Loucy (cell line): Measurements from ENCODE around the gene OR13C4.

Experiments
- H2AFZ ChIP-seq: fragments of 200-600 bp; sonication (generic); 2 replicates; pipeline ENCODE4 v1.6.0; 2016; ENCODE audit warnings: antibody characterized with exemption, mild to moderate bottlenecking, low read length, moderate library complexity
- H3F3A ChIP-seq: fragments of 200-600 bp; 2 replicates; pipeline ENCODE4 v1.6.0; 2016; ENCODE audit warnings: antibody characterized with exemption, low read depth, mild to moderate bottlenecking
- H3K27me3 ChIP-seq: fragments of 200-600 bp; sonication (generic); 2 replicates; pipeline ENCODE4 v1.6.1; 2014; ENCODE audit warnings: low read length, mild to moderate bottlenecking; ENCODE audit not compliant: insufficient read depth, poor library complexity, severe bottlenecking
- H3K36me3 ChIP-seq: fragments of 200-600 bp; sonication (generic); 2 replicates; pipeline ENCODE4 v1.6.1; 2016; ENCODE audit warnings: low read length; ENCODE audit not compliant: insufficient read depth
- H3K4me1 ChIP-seq: fragments of 200-600 bp; sonication (generic); 2 replicates; pipeline ENCODE4 v1.5.1; 2014; ENCODE audit warnings: low read length, mild to moderate bottlenecking; ENCODE audit not compliant: insufficient read depth, poor library complexity, severe bottlenecking
- H3K4me2 ChIP-seq: fragments of 200-600 bp; sonication (generic); 2 replicates; pipeline ENCODE4 v1.6.0; 2014; ENCODE audit warnings: antibody characterized with exemption, low read length, low read depth, mild to moderate bottlenecking; ENCODE audit not compliant: poor library complexity, severe bottlenecking
- H3K4me3 ChIP-seq: fragments of 200-600 bp; sonication (generic); 2 replicates; pipeline ENCODE4 v1.5.1; 2014; ENCODE audit warnings: low read length, mild to moderate bottlenecking, mixed read lengths; ENCODE audit not compliant: poor library complexity, severe bottlenecking
- H3K79me2 ChIP-seq: fragments of 200-600 bp; sonication (generic); 2 replicates; pipeline ENCODE4 v1.6.1; 2014; ENCODE audit warnings: low read length; ENCODE audit not compliant: insufficient read depth
- H3K9ac ChIP-seq: fragments of 200-600 bp; sonication (generic); 2 replicates; pipeline ENCODE4 v1.6.0; 2014; ENCODE audit warnings: mild to moderate bottlenecking, low read depth, low read length, moderate library complexity; ENCODE audit not compliant: poor library complexity, severe bottlenecking
- H3K9me2 ChIP-seq: fragments of 200-600 bp; sonication (generic); replicated peaks from 2 replicates; pipeline ENCODE4 v1.6.1; 2016; ENCODE audit warnings: low read depth, low read length, mixed read lengths
- H3K9me3 ChIP-seq: fragments of 200-600 bp; sonication (generic); 2 replicates; pipeline ENCODE4 v1.6.1; 2014; ENCODE audit warnings: mild to moderate bottlenecking, antibody characterized with exemption, low read length, low read depth; ENCODE audit not compliant: insufficient read depth
- H4K20me1 ChIP-seq: fragments of 200-600 bp; sonication (generic); 2 replicates; pipeline ENCODE4 v1.6.0; 2014; ENCODE audit warnings: antibody characterized with exemption, low read length, mild to moderate bottlenecking; ENCODE audit not compliant: insufficient read depth, poor library complexity, severe bottlenecking
- EZH2phosphoT487 ChIP-seq: fragments of 200-600 bp; IDR thresholded peaks from 2 replicates; pipeline ENCODE4 v1.6.1; 2018; ENCODE audit warnings: antibody characterized with exemption, mild to moderate bottlenecking, moderate library complexity, borderline replicate concordance
- TF ChIP-seq, protein P1 (sequence below): fragments of 200-600 bp; sonication (generic); conservative IDR thresholded peaks from 2 replicates; pipeline ENCODE4 v1.5.1; 2014; ENCODE audit warnings: mild to moderate bottlenecking, antibody characterized with exemption, low read length

The OR13C4 gene

DNA sequence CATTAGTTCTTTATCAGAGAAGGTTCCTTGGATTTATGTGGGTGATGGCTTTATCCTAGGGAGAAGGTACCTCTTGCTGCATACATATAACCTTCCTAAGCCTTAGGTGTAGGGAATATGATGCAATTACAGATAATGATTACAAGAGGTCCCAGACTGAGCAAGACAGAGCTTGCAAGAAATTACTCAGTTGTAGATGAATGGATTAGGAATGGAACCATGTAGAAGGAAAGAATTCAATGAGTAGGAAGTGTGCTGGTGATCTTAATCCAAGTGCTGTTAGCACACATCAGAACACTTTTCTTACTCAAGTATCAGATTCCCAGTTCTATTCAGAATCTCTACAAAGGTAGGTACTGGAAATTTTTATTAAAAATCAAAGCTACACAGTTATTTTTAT lies 20.4 kb downstream of the OR13C4 start:
- no peaks in the 10 kb centered on the region for H3F3A ChIP-seq
- no peak overlapping the region for H3K4me3 ChIP-seq
- no peak for TF ChIP-seq EZH2phosphoT487
- TF ChIP-seq, protein P1, sequence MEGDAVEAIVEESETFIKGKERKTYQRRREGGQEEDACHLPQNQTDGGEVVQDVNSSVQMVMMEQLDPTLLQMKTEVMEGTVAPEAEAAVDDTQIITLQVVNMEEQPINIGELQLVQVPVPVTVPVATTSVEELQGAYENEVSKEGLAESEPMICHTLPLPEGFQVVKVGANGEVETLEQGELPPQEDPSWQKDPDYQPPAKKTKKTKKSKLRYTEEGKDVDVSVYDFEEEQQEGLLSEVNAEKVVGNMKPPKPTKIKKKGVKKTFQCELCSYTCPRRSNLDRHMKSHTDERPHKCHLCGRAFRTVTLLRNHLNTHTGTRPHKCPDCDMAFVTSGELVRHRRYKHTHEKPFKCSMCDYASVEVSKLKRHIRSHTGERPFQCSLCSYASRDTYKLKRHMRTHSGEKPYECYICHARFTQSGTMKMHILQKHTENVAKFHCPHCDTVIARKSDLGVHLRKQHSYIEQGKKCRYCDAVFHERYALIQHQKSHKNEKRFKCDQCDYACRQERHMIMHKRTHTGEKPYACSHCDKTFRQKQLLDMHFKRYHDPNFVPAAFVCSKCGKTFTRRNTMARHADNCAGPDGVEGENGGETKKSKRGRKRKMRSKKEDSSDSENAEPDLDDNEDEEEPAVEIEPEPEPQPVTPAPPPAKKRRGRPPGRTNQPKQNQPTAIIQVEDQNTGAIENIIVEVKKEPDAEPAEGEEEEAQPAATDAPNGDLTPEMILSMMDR: no peak
- no peaks in the 10 kb centered on the region for H3K9me2 ChIP-seq
- no peaks in the 10 kb centered on the region for H3K36me3 ChIP-seq
- H3K9me3 ChIP-seq: no peaks in the 10 kb centered on the region
- H3K9ac ChIP-seq: no peak overlapping the region
- H2AFZ ChIP-seq: no peak overlapping the region
- H3K4me1 ChIP-seq: no peaks in the 10 kb centered on the region
- no peaks in the 10 kb centered on the region for H3K27me3 ChIP-seq
- no peaks in the 10 kb centered on the region for H4K20me1 ChIP-seq
- no peaks in the 10 kb centered on the region for H3K79me2 ChIP-seq
- H3K4me2 ChIP-seq: no peak overlapping the region

DNA sequence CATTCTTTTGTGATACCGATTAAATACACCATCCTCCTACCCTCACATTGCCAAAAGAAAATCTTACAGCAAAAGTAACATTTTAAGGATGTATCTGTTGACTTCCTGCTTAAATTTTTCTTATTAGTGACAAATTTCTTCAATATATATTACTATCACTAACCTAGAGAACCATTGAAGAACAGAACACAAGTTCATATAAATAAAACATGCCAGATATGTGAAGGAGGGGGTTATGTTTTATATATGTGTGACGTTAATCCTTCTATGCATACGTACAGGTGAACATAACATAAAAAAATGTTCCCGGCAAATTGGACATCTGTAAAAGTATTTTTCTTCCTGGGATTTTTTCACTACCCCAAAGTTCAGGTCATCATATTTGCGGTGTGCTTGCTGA lies 23.0 kb downstream of the OR13C4 start, which contains the start of gene OR13F1:
Gene OR13F1, plus strand, starts transcription at position 301 of the 400 bp plus-strand sequence. Its CDS starts 0 bp downstream, at position 301.
- Histone ChIP-seq H3K36me3 (no peaks in the 10 kb centered on the region), H3F3A (no peaks in the 10 kb centered on the region), H3K27me3 (no peaks in the 10 kb centered on the region), H3K9me2 (no peaks in the 10 kb centered on the region), H3K4me2 (no peak within 1 kb of the TSS), H3K4me1 (no peaks in the 10 kb centered on the region), H4K20me1 (no peaks in the 10 kb centered on the region), H3K4me3 (no peak within 1 kb of the TSS), H3K79me2 (no peaks in the 10 kb centered on the region), H3K9me3 (no peaks in the 10 kb centered on the region), H3K9ac (no peak within 1 kb of the TSS), H2AFZ (no peak within 1 kb of the TSS)
- no peak for TF ChIP-seq EZH2phosphoT487
- TF ChIP-seq, protein P1: no peak

DNA sequence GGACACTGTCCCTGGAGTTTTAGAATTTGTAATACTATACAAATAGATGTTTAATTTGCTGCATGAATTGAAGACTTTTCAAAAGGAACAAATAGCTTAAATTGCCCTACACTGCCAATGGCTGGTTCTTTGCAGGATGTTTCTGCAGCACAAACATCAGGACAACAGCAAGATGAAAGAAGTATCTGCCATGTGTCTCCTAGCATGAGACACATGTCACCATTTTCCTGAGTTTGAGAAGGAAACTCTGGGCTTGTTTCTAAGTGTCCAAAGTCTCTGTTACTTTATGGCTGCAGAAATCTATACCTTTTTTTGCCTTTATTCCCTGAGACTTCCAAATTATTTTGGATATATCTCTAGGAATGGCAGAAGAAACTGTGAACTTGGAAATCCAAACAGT lies 23.6 kb downstream of the OR13C4 start:
- H3K9me2 ChIP-seq: no peaks in the 10 kb centered on the region
- H3K4me2 ChIP-seq: no peak overlapping the region
- TF ChIP-seq, protein P1: no peak
- TF ChIP-seq EZH2phosphoT487: no peak
- no peaks in the 10 kb centered on the region for H3K27me3 ChIP-seq
- no peaks in the 10 kb centered on the region for H3K79me2 ChIP-seq
- no peak overlapping the region for H3K4me3 ChIP-seq
- no peaks in the 10 kb centered on the region for H3K4me1 ChIP-seq
- H2AFZ ChIP-seq: no peak overlapping the region
- no peaks in the 10 kb centered on the region for H4K20me1 ChIP-seq
- H3K9me3 ChIP-seq: no peaks in the 10 kb centered on the region
- H3K9ac ChIP-seq: no peak overlapping the region
- H3F3A ChIP-seq: no peaks in the 10 kb centered on the region
- no peaks in the 10 kb centered on the region for H3K36me3 ChIP-seq
